Ammon's horn (tissue), 1 donor: ENCODE results near the gene CFAP43.
"Not testable (repeated sequence)": the region's sequence is repeated elsewhere in the genome, so short reads cannot be mapped to it uniquely, and the experiment has no call there.

ENCODE experiments used
- DNase-seq: peaks from one replicate; pipeline ENCODE4 v3.0.0-alpha.2; 2016; ENCODE audit warnings: low spot score

Gene CFAP43

DNA sequence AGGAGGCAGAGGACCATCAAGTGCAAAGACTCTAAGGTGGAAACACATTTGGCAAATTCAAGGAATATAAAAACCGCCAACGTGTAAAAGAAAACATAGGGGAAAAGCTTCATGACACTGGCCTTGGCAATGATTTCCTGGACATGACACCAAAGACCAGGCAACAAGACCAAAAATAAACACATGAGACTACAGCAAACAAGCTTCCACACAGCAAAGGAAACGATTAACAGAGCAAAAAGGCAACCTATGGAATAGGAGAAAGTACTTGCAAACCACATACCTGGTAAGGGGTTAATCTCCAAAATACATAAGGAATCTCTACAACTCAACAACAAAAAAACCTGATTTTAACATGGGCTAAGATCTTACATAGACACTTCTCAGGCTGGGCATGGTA, 26.0 kb upstream of the CFAP43 start:
- no peak for DNase-seq

DNA sequence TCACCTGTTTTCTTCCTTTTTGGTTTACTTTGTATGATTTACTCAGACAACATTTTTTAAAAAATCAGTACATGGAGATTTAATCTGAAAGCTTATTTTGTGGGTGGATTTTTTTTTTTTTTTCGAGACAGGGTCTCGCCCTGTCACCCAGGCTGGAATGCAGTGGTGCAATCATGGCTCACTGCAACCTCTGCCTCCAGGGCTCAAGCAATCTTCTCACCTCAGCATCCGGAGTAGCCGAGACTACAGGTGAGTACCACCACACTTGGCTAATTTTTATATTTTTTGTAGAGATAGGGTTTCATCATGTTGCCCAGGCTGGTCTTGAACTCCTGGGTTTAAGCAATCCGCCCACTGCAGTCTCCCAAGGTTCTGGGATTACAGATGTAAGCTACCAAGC, 25.1 kb upstream of the CFAP43 start:
- DNase-seq: no peak

DNA sequence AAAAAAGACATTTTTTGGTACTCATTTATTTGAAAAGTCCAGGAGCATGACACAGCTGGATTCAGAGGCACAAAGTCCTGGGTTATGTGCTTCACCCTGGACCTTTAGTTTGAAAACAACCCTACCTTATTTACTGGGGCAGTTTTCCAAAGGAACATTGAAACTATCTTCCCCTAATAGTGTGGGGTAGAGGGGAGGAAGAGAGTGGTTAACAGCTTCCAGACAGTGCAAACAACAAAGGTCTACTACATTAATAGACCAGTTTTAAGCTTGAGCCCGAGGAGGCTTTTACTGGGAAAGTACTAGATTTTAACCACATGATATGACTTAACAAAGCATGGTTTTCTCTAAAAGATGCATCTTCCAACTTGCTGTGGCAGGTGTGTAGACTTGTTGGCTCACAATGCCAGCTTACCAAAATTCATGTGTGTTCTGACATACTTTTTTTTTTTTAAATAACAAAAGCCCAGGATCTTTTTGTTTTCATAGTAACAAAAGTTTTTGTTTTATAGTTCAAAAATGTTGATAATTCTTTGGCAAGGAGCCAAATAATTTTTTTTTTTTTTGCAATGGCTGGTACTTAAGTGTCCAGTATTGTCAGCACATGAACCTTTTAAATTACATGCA, 24.3 kb upstream of the CFAP43 start:
- DNase-seq: no peak

DNA sequence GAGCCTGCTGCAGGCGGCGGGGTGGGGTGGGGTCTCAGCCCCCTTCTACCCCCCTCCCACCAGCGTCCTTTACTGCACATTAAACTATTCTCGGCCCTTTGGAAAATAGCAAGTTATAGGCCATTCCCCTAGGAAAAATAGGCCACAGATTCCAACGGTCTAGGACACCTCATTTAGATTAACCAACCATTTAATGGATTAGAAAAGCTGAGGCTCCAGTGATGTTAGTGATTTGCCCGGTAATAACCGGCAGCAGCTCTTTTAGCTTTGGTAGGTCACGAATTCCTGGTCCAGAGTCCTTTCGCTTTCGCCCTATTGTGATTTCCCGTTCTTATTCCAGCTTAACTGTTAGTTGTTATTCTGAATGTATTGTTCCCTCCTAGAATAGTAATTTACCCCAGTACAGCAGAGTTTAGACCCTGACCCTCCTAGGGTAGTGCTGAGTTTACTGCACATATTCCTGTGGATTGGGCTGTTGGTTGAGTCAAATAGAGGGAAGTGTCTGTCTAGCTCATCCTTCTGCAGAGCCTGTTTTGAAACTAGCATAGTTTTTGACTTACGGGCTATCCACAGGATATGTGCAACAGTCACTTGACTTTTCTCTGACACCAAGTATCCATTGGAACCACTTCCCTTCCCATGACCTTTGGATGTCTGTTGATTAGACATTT, 23.3 kb upstream of the CFAP43 start:
- peak; percentile 56 for DNase-seq

DNA sequence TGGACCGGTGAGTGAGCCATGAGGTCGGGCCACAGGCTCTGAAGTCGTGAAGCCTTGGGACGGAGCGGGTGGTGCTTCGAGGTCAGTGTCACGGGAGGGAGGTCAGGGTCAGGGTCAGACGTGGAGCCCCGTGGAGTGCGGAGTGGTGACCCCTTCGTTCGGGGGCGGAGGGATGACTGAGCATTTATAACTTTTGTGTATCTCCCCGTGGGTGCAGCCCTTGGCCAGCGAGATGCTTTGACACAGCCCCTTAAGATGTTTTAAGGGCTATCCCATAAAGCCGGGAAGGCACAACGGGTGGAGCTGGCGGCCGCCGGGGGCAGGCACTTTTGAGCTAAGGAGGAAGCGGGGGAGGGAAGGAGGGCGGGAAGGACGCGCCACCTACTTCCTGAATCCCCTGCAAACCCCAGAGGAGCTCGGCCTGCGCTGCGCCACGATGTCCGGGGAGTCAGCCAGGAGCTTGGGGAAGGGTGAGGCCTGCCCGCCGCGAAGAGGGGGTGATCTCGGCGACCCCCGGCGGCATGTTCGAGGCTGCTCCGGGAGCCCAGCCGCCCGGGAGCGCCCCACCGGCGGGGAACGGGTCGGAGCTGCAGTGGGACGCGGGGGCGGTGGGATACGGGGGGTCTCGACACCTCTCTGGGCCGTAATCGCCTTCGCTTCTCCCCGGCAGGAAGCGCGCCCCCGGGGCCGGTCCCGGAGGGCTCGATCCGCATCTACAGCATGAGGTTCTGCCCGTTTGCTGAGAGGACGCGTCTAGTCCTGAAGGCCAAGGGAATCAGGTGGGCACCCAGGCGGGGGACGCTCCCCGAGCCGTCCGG, 22.5 kb upstream of the CFAP43 start, which contains the start of gene GSTO1:
TSS of gene GSTO1 (plus strand) at position 400 of the 818 bp plus-strand sequence. CDS start at position 437, 37 bp downstream.
- DNase-seq: peak; percentile 88

DNA sequence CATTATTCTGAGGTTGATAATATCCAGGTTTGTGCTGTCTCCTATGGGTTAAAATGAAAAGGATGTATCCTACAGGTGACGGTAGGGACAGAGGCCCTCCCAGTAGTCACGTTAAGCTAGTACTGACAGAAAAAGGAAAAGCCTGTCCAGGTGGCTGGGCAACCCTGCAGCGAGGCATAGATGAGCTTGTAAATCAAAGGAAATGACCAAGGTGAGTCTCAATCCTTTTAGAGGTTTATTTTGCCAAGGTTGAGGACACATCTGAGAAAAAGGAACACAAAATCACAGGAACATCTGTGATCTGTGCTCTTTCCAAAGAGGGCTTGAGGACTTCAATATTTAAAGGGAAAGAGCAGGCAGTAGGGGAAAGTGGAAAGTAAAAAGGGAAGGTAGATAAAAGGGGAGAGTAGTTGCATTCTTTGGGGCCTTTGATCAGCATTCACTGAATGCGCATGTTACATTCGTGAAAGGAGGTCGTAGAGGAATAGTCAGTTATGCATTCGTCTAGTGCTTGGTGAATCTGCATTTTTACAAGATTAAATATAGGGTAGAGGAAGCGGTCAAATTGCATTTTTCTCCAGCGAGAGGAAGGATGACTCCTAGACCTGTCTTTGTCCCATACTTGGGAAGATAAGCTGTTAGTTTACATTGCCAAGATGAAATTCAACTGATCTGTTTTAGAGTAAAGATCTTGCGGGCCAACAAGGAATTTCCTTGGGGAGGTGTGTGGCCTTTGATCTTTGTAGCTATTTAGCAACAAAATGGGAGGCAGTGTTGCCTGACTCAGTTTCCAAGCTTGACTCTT, 21.6 kb upstream of the CFAP43 start:
- DNase-seq: no peak

DNA sequence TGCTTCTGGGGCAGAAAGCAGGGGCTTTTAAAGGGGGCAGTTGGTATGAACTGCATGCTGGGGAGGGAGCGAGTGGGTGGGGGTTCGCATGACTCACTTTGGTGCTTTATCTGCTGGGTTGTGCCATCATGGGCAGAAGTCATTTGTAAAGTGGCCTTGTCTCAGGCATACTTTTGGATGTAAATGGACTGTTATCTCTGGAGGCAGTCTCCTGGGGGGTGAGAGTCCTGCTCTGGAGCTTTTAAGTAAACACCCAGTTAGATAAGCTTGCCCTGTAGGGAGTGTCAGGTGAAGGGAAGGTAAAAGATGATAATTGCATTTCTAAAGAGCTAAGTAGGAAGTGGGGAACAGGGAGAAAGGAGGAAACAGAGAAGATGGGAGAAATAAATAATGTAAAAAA, 20.9 kb upstream of the CFAP43 start:
- DNase-seq: no peak

DNA sequence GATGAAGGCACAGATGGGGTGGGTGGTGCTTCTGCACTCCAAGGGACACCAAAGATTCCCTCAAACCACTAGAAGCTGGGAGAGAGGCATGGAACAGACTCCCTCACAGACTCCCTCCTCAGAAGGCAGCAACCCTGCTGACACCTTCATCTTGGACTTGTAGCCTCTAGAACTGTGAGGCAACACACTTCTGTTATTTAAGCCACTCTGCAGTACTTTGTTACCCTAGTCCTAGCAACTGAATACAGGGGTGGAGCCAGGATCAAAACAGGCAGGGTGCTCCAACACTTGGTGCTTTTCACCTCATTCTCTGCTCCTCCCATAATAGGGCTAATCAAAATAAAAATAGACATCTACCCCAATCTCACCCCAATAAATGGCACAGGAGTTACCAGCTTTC, 20.2 kb upstream of the CFAP43 start:
- DNase-seq: no peak

DNA sequence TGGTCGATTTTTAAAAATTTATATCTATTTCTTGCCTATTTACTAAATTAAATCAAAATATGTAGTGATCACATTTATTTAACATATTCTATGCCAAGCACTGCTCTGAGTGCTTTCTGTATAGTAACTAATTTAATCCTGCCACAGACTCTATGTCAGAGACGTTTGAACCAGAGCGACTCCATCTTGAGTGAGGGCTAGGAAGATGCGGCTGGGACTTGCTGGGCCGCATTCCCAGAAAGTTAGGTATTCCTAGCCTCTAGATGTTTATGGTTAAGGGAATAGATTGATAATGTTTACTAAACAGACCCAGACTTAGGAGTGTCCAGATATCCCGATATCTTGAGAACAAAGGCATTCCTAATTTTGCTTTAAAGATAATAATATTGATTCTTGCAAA, 19.3 kb upstream of the CFAP43 start:
- no peak for DNase-seq

DNA sequence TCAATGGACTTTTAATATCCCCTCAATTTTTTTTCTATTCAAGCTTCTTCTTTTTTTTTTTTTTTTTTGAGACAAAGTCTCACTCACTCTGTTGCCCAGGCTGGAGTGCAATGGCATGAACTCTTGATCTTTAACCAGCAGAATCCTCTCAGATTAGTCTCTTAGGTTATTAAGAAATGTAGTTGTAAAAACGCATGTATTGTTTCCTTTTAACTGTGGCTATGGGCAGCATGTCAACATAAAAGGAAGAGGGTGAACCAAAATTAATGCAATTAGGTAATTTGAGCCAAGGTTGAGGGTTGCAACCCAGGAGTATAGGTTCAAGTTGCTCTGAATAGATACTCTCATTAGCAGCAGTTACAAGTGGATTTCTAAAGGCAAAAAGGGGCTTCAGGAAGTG, 18.2 kb upstream of the CFAP43 start:
- DNase-seq: no peak

DNA sequence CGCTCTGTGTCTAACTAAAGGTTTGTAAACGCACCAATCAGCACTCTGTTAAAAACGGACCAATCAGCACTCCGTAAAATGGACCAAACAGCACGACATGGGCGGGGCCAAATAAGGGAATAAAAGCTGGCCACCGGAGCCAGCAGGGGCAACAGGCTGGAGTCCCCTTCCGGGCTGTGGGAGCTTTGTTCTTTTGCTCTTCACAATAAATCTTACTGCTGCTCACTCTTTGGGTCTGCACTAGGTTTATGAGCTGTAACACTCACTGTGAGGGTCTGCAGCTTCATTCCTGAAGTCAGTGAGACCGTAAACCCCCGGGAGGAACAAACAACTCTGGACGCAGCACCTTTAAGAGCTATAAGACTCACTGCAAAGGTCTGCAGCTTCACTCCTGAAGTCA, 16.8 kb upstream of the CFAP43 start:
- DNase-seq: not testable (repeated sequence)

DNA sequence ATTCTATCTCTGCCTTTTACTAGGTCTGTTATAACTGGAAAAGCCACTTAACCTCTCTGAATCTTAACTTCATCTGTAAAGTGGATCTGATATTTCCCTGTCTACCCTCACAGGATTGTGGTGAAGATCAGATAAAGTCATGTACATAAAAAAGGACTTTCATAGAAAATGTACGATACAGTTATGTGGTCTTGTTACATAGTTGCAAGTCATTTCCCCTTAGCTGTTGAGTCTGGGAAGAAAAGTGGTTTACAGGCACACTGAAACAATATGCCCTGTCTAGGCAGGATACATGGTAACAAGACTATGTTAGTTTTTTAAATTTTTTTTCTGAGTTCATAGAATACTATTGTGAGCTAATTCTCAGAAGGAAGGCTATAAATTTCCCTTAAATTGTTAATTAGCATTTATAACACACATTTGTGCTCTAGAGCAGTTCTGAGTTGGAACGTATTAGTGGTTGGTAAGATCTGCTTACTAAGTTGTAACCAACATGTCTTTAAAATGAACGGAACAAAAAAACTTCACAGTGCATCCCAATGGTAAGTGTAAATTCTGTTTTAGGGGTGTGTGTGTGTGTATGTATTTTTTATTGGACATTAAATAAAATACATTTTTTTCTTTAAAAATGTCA, 15.5 kb upstream of the CFAP43 start:
- no peak for DNase-seq

DNA sequence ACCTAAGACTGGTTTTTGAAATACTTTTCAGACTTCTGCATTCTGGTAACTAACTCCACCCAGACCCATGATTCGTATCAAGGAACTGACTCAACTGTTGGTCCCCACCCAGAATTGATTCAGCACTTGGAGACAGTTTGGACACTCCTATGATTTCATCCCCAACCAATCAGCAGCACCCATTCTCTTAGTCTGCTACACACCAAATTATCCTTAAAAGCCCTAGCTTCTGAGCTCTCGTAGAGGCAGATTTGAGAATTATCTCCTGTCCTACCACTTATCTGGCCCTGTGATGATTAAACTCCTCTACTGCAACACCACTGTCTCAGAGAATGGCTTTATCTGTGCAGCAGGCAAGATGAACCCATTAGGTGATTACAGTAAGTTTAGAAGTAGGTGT, 14.8 kb upstream of the CFAP43 start:
- no peak for DNase-seq

DNA sequence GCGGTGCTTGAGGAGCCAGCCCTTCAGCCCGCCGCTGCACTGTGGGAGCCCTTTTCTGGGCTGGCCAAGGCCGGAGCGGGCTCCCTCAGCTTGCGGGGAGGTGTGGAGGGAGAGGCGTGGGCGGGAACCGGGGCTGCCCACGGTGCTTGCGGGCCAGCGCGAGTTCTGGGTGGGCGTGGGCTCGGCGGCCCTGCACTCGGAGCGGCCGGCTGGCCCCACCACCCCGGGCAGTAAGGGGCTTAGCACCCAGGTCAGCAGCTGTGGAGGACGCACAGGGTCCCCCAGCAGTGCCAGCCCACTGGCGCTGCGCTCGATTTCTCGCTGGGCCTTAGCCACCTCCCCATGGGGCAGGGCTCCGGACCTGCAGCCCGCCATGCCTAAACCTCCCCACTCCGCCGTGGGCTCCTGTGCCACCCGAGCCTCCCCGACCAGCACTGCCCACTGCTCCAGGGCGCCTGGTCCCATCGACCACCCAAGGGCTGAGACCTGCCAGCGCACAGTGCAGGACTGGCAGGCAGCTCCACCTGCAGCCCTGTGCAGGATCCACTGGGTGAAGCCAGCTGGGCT, 13.0 kb upstream of the CFAP43 start:
- DNase-seq: no peak

DNA sequence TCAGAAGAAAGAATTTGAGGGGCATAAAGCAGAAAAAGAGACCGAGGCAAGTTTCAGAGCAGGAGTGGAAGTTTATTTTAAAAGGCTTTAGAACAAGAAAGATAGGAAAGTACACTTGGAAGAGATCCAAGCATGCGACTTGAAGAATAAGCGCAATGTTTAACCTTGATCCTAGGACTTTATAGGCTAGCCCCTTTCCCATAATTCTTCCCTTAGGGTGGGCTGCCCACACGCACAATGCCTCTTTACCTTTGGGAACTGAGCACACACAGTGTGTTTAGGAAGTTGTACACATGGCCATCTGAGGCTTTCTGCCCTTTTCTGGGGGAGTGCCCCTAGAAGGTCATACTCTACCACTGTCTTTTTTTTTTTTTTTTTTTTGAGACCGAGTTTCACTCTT, 11.3 kb upstream of the CFAP43 start:
- DNase-seq: no peak

DNA sequence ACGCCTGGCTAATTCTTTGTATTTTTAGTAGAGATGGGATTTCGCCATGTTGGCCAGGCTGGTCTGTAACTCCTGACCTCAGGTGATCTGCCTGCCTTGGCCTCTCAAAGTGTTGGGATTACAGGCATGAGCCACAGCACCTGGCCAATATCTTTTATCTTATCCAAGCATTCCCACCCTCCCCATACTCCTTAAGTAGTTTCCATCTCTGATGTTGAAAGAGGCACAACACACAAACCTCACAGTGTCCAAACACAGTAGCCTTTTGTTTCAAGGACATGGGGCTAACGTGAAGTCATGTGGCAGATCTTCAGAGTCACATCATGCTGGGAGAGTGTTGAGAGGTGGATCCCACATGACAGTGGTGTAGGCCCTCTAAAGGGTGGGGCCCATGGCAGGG, 10.8 kb upstream of the CFAP43 start:
- peak; percentile 67 for DNase-seq

DNA sequence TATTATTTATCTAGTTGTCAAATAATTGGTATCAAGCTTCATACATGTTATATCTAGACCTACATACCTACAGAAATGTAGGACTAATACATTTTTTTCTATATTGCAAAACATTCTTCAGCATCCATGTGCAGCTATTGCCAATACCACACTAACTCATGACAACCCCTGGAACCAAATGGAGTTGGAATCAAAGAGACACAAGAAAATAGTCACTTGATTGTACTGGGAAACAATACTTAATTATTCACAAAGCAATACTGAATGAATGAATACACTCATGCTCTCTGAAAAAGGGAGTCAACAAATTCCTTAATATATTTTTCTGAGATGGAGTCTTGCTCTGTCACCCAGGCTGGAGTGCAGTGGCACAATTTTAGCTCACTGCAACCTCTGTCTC, 10.4 kb upstream of the CFAP43 start:
- DNase-seq: peak; percentile 66

DNA sequence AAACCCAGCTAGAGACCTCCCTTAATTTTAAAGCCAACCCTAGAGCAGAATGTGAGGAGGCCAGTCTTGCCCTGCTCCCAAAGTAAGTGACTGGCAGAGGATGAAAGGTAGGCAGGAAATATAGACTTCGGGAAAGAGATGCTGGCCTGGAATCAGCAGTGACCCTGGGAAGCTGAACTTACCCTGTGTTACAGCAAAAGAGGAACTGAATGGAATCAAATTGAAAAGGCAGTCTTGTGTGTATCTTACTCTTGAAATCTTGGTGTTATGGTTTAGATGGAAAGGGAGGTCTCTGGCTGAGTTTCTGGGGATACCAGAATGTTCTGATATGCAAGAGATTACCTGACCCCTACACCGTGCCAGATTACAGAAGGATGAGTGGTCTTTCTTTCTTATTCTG, 7.9 kb upstream of the CFAP43 start:
- no peak for DNase-seq

DNA sequence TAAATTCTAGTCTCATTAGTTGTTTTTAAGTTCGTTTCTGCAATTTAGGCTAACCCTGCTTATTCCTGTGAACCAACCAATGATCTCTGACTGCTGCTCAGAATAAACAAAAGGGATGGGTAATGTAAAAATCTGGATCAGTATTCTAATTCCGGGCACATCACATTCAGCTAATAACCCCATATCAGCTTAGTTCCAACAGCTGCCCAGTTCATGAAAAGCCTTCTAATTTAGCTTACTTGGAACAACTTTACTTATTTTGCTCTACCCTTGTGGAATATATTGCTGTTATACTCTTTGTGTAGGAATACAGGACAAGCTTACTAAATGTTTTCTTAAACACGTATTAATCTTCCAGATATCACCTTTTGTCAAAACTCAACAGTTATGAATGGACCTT, 3.6 kb upstream of the CFAP43 start:
- no peak for DNase-seq

DNA sequence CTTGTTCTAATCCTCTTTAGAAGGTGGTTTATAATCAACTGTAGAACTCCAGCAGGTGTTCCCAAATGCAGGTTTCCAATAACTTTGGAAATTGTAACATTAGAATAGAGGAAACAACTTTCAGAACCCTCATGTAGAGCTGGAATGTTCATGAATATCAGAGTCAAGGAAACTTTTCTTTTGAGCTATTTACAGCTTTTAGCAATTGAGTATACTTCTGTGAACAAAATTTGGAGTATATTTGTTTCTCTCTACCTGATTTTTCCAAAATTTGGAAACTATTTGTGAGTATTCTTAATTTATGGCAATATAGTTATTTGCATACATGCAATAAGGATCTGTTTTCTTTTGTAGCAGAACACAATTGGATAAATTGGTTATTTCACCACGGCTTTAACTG, 2.8 kb upstream of the CFAP43 start:
- no peak for DNase-seq

DNA sequence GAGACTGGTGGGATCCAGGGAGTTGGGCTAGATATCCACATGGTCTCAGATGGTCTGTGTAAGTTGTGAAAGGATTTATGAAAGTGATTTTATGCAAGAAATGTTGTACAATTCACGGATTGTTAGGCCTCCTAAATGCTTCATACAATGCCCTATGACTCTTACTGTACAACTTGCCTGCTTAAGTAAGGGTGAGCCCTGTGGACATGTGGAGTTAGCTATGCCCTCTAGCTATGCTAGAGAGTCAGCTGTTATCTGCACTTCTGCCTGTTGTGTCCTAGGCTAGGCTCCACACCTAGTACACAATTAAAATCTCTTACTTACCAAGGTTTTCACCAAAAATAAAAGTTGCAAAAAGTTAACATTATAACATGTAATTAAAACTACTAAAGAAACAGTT, 1.7 kb upstream of the CFAP43 start:
- no peak for DNase-seq
